ENCODE results near the gene PTPRE. TPM values are rescaled to one million over a fixed set of nuclear protein-coding genes. Genes with fewer than 3 reads are reported as not detected.

PTPRE gene
- total and polyA plus RNA-seq, 4 donors: 1.5 to 12.5 (median 3.7) TPM

- H3K27me3 ChIP-seq (ENCODE audit: control insufficient read depth in 4 of 4, insufficient read depth in 4 of 4, low read length in 3 of 4): no peaks in the 10 kb centered on the region
- no peaks in the 10 kb centered on the region for H3K9me3 ChIP-seq (ENCODE audit: control insufficient read depth in 4 of 4, low read length in 3 of 4)
- H3K4me3 ChIP-seq (ENCODE audit: low read depth in 1 of 3, low read length in 3 of 3): no peak overlapping the region
- TF ChIP-seq NR2F2 (IDR thresholded peaks at IDR 0.05): no peak
- no peak for TF ChIP-seq GABPA (IDR thresholded peaks at IDR 0.05 in 1 of 2, conservative IDR thresholded peaks at IDR 0.05 in 1 of 2)
- no peak for TF ChIP-seq EGR1 (IDR thresholded peaks at IDR 0.05; ENCODE audit: low read depth in 2 of 2)
- no peak for TF ChIP-seq FOXA2 (IDR thresholded peaks at IDR 0.05)
- TF ChIP-seq RAD21 (IDR thresholded peaks at IDR 0.05): no peak
- TF ChIP-seq FOXA1 (IDR thresholded peaks at IDR 0.05): no peak
- no peak for TF ChIP-seq MAX (IDR thresholded peaks at IDR 0.05)
- TF ChIP-seq ATF3 (IDR thresholded peaks at IDR 0.05): no peak
- no peak for TF ChIP-seq ZBTB33 (IDR thresholded peaks at IDR 0.05)
- H3K4me1 ChIP-seq (ENCODE audit: control insufficient read depth in 4 of 4, insufficient read depth in 4 of 4, low read length in 3 of 4): no peaks in the 10 kb centered on the region
- WGBS: 94% methylated on average over 11 of the region's 11 CpGs
- H3K9ac ChIP-seq (ENCODE audit: low read depth in 1 of 2, low read length in 2 of 2): no peak overlapping the region
- no peaks in the 10 kb centered on the region for H3K36me3 ChIP-seq (ENCODE audit: control insufficient read depth in 4 of 4, insufficient read depth in 3 of 4, low read depth in 1 of 4, low read length in 3 of 4)
- no peak for DNase-seq (ENCODE audit: low spot score)
- no peak overlapping the region for H3K27ac ChIP-seq (ENCODE audit: low read depth in 1 of 2, low read length in 2 of 2)
These were observed 14.3 kb downstream of the PTPRE start for GRCh38 chr10:127921075-127921752.

- WGBS: 72% methylated on average over 2 of the region's 2 CpGs
- H3K27me3 ChIP-seq (ENCODE audit: control insufficient read depth in 4 of 4, insufficient read depth in 4 of 4, low read length in 3 of 4): no peaks in the 10 kb centered on the region
- no peaks in the 10 kb centered on the region for H3K9me3 ChIP-seq (ENCODE audit: control insufficient read depth in 4 of 4, low read length in 3 of 4)
- H3K4me3 ChIP-seq (ENCODE audit: low read depth in 1 of 3, low read length in 3 of 3): no peak overlapping the region
- no peak for TF ChIP-seq FOXA2 (IDR thresholded peaks at IDR 0.05)
- no peak for TF ChIP-seq RXRA (IDR thresholded peaks at IDR 0.05)
- no peak for TF ChIP-seq JUND (IDR thresholded peaks at IDR 0.05)
- TF ChIP-seq ATF3 (IDR thresholded peaks at IDR 0.05): no peak
- no peak for TF ChIP-seq HNF4G (IDR thresholded peaks at IDR 0.05)
- no peak for TF ChIP-seq NR2F2 (IDR thresholded peaks at IDR 0.05)
- DNase-seq (ENCODE audit: low spot score): no peak
- no peak overlapping the region for H3K27ac ChIP-seq (ENCODE audit: low read depth in 1 of 2, low read length in 2 of 2)
- no peaks in the 10 kb centered on the region for H3K4me1 ChIP-seq (ENCODE audit: control insufficient read depth in 4 of 4, insufficient read depth in 4 of 4, low read length in 3 of 4)
- H3K36me3 ChIP-seq (ENCODE audit: control insufficient read depth in 4 of 4, insufficient read depth in 3 of 4, low read depth in 1 of 4, low read length in 3 of 4): no peaks in the 10 kb centered on the region
- no peak overlapping the region for H3K9ac ChIP-seq (ENCODE audit: low read depth in 1 of 2, low read length in 2 of 2)
These were observed 14.8 kb downstream of the PTPRE start for GRCh38 chr10:127921753-127922145.

- Histone ChIP-seq H3K27ac (ENCODE audit: low read depth in 1 of 2, low read length in 2 of 2) (peak overlapping the region in 1 of 2 donors; percentile 15), H3K9ac (ENCODE audit: low read depth in 1 of 2, low read length in 2 of 2) (no peak overlapping the region), H3K36me3 (ENCODE audit: control insufficient read depth in 4 of 4, insufficient read depth in 3 of 4, low read depth in 1 of 4, low read length in 3 of 4) (no peaks in the 10 kb centered on the region), H3K4me3 (ENCODE audit: low read depth in 1 of 3, low read length in 3 of 3) (no peak overlapping the region), H3K9me3 (ENCODE audit: control insufficient read depth in 4 of 4, low read length in 3 of 4) (no peaks in the 10 kb centered on the region), H3K4me1 (ENCODE audit: control insufficient read depth in 4 of 4, insufficient read depth in 4 of 4, low read length in 3 of 4) (no peaks in the 10 kb centered on the region), H3K27me3 (ENCODE audit: control insufficient read depth in 4 of 4, insufficient read depth in 4 of 4, low read length in 3 of 4) (no peaks in the 10 kb centered on the region)
- WGBS: 93% methylated on average over 9 of the region's 9 CpGs
- DNase-seq (ENCODE audit: low spot score): no peak
- TF ChIP-seq FOXA2 (IDR thresholded peaks at IDR 0.05) (no peak), CTCF (IDR thresholded peaks at IDR 0.05; ENCODE audit: low read depth, low read length, missing input control) (no peak), REST (IDR thresholded peaks at IDR 0.05) (no peak), YY1 (IDR thresholded peaks at IDR 0.05) (no peak), TAF1 (conservative IDR thresholded peaks at IDR 0.05) (no peak), RXRA (IDR thresholded peaks at IDR 0.05) (no peak), HNF4A (conservative IDR thresholded peaks at IDR 0.05) (no peak), JUND (IDR thresholded peaks at IDR 0.05) (no peak), EGR1 (IDR thresholded peaks at IDR 0.05; ENCODE audit: low read depth in 2 of 2) (no peak), FOXA1 (IDR thresholded peaks at IDR 0.05) (no peak), NR2F2 (IDR thresholded peaks at IDR 0.05) (no peak), ZBTB33 (IDR thresholded peaks at IDR 0.05) (no peak)
These were observed 15.3 kb downstream of the PTPRE start for GRCh38 chr10:127922206-127922605.

Measured in liver (tissue), 9 donors.